ENCODE data around the gene ERGIC1. TPM values are rescaled to one million over a fixed set of nuclear protein-coding genes. Genes with fewer than 3 reads are reported as not detected.

The ERGIC1 gene
- total and polyA plus RNA-seq, 2 of the 13 experiments (the other 11 are each of a cell fraction or from before 2014, with no cell fraction given) = 78.5 to 184 TPM

- H3K4me1 ChIP-seq (ENCODE audit: insufficient read depth, low read length) = peaks cover 15% of the 10 kb centered on the region
- ATAC-seq = no peak
- CTCF ChIA-PET (ENCODE audit: low intra/inter-chr PET ratio, low total read pairs) = no interaction called here
Measured at GRCh38 chr5:172957458-172957857, 123.4 kb downstream of the ERGIC1 start.

GRCh38 chr5:172958331-172959046 is 124.4 kb downstream of the ERGIC1 start:
- Histone ChIP-seq H3K9me3 (ENCODE audit: low read length) (no peaks in the 10 kb centered on the region), H3K27ac (ENCODE audit: extremely low read length, insufficient read depth, low read length) (peak overlapping the region; percentile 81), H3K27me3 (ENCODE audit: control insufficient read depth in 1 of 2, insufficient read depth in 2 of 2, low read length in 2 of 2) (peaks cover 0 to 2% of the 10 kb centered on the region in 2 experiments; a peak in 1 of 5 replicates), H3K79me2 (ENCODE audit: insufficient read depth, low read length) (peaks cover 13% of the 10 kb centered on the region), H3K4me2 (ENCODE audit: low read depth, low read length) (peak overlapping the region; percentile 97), H2AFZ (ENCODE audit: low read length) (no peak overlapping the region), H3K4me3 (replicated peaks in 1 of 3; ENCODE audit: insufficient read depth in 1 of 3, low read depth in 2 of 3, low read length in 3 of 3) (peak overlapping the region; percentile 81 to 99 (median 91)), H3K4me1 (ENCODE audit: insufficient read depth, low read length) (peaks cover 15% of the 10 kb centered on the region), H3K36me3 (replicated peaks in 1 of 2; ENCODE audit: control insufficient read depth in 1 of 2, insufficient read depth in 2 of 2, low read length in 2 of 2) (peaks cover 1 to 12% of the 10 kb centered on the region in 2 experiments; a peak in 3 of 5 replicates), H3K9ac (ENCODE audit: insufficient read depth, low read depth, low read length) (peak overlapping the region; percentile 98), H4K20me1 (ENCODE audit: insufficient read depth, low read length) (no peaks in the 10 kb centered on the region)
- peak; percentile 88 for ATAC-seq
- intact Hi-C loops (cut with micrococcal nuclease; ENCODE audit: unreplicated experiment) = no loop called here
- WGBS (ENCODE audit: low lambda C conversion rate) = 4% methylated on average over 23 of the region's 54 CpGs
- ChIA-PET CTCF (ENCODE audit: low intra/inter-chr PET ratio, low total read pairs) (interaction anchor here (0.9 kb wide), 1 partner anchor 326 kb away, joined by 3 read pairs; no protein-coding TSS in a partner anchor), POLR2A (interaction anchor here (0.6 to 1.8 kb wide), 19 partner anchors 10 to 369 kb away, joined by 3 to 17 read pairs (median 4); partner anchors contain the start of genes ATP6V0E1, BNIP1 and STC2)
- TSS peak; percentile 74 for BruUV-seq (replicated peaks)
- in situ Hi-C loops (cut with HindIII; ENCODE audit: extremely low pct_ligation_motif_present, low pct_unique_long_range_greater_than_20kb) = no loop called here
- peak; percentile 47 for DNase-seq (ENCODE audit: low spot score)
- no peak for FAIRE-seq
- no peak for TF ChIP-seq ZNF274 (CRISPR knock-in tag; IDR thresholded peaks at IDR 0.05)
- TF ChIP-seq ZMYM2 (CRISPR knock-in tag; IDR thresholded peaks at IDR 0.05) = peak; percentile 60; the same call in 1 of the 2 replicates
- no peak for TF ChIP-seq LRRFIP1 (CRISPR knock-in tag; conservative IDR thresholded peaks at IDR 0.05)
- no peak for TF ChIP-seq PLSCR1 (CRISPR knock-in tag; IDR thresholded peaks at IDR 0.05; ENCODE audit: borderline replicate concordance)
- no peak for TF ChIP-seq ELF4 (CRISPR knock-in tag; IDR thresholded peaks at IDR 0.05; ENCODE audit: borderline replicate concordance)
- TF ChIP-seq AHR (CRISPR knock-in tag; IDR thresholded peaks at IDR 0.05) = no peak
- TF ChIP-seq RXRB (CRISPR knock-in tag; IDR thresholded peaks at IDR 0.05; ENCODE audit: borderline replicate concordance) = no peak
- no peak for TF ChIP-seq ETS1 (CRISPR knock-in tag; IDR thresholded peaks at IDR 0.05)
- TF ChIP-seq ZNF263 (CRISPR knock-in tag; IDR thresholded peaks at IDR 0.05) = no peak
- no peak; the same call in 1 of the 2 replicates for TF ChIP-seq HNRNPL (IDR thresholded peaks at IDR 0.05; ENCODE audit: low read depth, low read length)
- no peak for TF ChIP-seq TCF7L2 (IDR thresholded peaks at IDR 0.05; ENCODE audit: low read depth, low read length)

More at GRCh38 chr5:172957458-172957857, 123.4 kb downstream of the ERGIC1 start:
- Histone ChIP-seq H4K20me1 (ENCODE audit: insufficient read depth, low read length) (no peaks in the 10 kb centered on the region), H3K9ac (ENCODE audit: insufficient read depth, low read depth, low read length) (no peak overlapping the region), H3K4me2 (ENCODE audit: low read depth, low read length) (no peak overlapping the region), H3K36me3 (replicated peaks in 1 of 2; ENCODE audit: control insufficient read depth in 1 of 2, insufficient read depth in 2 of 2, low read length in 2 of 2) (peaks cover 1 to 9% of the 10 kb centered on the region in 2 experiments; a peak in 3 of 5 replicates), H2AFZ (ENCODE audit: low read length) (no peak overlapping the region), H3K4me3 (replicated peaks in 1 of 3; ENCODE audit: insufficient read depth in 1 of 3, low read depth in 2 of 3, low read length in 3 of 3) (no peak overlapping the region), H3K9me3 (ENCODE audit: low read length) (no peaks in the 10 kb centered on the region), H3K79me2 (ENCODE audit: insufficient read depth, low read length) (peaks cover 13% of the 10 kb centered on the region), H3K27me3 (ENCODE audit: control insufficient read depth in 1 of 2, insufficient read depth in 2 of 2, low read length in 2 of 2) (peaks cover 0 to 2% of the 10 kb centered on the region in 2 experiments; a peak in 1 of 5 replicates), H3K27ac (ENCODE audit: extremely low read length, insufficient read depth, low read length) (no peak overlapping the region)
- 97% methylated on average over 5 of the region's 5 CpGs for WGBS (ENCODE audit: low lambda C conversion rate)
- POLR2A ChIA-PET = no interaction called here
- FAIRE-seq (no peak), DNase-seq (ENCODE audit: low spot score) (no peak)
- TF ChIP-seq CBX1 (IDR thresholded peaks at IDR 0.05; ENCODE audit: low read depth) = no peak
- peak; percentile 86 for TF ChIP-seq ZNF24 (IDR thresholded peaks at IDR 0.05)
- no TSS peak for BruUV-seq (replicated peaks)
- in situ Hi-C loops (cut with HindIII; ENCODE audit: extremely low pct_ligation_motif_present, low pct_unique_long_range_greater_than_20kb) (no loop called here), intact Hi-C loops (cut with micrococcal nuclease; ENCODE audit: unreplicated experiment) (no loop called here)
